GM20000 (cell line): ENCODE results near the gene ASB2.

ENCODE experiments used
- DNase-seq: peaks from one replicate; pipeline ENCODE4 v3.0.0; 2012; ENCODE audit warnings: low spot score
- TF ChIP-seq, protein P1 (sequence below): IDR thresholded peaks from 2 replicates; pipeline ENCODE4 v1.5.1; 2012; ENCODE audit warnings: mild to moderate bottlenecking, control low read depth; ENCODE audit errors: extremely low read depth, missing control alignments

The ASB2 gene

DNA sequence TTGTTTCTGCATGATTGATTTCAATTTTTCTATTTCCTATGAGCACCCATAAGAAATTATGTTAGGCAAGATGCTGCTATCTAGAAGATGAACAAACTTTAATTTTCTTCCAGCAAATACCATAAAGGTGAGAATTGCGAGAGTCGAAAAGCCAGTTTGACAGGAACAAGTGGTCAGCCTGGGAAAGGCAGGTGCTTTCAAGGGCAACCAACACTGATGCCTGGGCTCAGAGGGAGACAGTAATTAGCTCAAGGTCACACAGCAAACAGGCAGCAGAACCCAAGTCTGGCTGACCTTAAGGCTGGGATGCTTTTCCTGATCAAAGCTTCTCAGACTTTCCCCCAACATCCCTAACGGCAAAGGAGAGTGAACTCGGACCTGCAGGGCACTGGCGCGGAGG is 43.0 kb upstream of the ASB2 start:
- TF ChIP-seq, protein P1, sequence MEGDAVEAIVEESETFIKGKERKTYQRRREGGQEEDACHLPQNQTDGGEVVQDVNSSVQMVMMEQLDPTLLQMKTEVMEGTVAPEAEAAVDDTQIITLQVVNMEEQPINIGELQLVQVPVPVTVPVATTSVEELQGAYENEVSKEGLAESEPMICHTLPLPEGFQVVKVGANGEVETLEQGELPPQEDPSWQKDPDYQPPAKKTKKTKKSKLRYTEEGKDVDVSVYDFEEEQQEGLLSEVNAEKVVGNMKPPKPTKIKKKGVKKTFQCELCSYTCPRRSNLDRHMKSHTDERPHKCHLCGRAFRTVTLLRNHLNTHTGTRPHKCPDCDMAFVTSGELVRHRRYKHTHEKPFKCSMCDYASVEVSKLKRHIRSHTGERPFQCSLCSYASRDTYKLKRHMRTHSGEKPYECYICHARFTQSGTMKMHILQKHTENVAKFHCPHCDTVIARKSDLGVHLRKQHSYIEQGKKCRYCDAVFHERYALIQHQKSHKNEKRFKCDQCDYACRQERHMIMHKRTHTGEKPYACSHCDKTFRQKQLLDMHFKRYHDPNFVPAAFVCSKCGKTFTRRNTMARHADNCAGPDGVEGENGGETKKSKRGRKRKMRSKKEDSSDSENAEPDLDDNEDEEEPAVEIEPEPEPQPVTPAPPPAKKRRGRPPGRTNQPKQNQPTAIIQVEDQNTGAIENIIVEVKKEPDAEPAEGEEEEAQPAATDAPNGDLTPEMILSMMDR = no peak
- no peak for DNase-seq

DNA sequence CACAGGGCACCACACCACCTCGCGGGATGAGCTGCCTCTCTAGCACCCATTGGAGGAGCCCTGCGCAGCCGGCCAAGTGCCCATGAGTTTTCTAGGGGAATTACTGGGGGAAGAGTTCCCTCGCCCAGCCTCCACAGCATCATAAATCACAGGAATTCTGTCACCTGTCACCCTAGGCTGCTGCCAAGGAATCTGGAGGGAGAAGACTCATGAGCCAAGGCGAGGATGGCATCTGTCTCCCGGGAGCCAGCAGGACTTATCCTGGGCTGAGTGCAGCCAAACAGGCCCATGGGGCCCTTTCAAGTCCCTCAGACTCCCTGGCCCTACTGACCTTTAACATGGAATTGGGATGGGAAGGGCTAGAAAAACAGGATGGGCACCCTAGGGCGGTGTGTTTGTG is 41.9 kb upstream of the ASB2 start:
- DNase-seq = no peak
- TF ChIP-seq, protein P1 = no peak

DNA sequence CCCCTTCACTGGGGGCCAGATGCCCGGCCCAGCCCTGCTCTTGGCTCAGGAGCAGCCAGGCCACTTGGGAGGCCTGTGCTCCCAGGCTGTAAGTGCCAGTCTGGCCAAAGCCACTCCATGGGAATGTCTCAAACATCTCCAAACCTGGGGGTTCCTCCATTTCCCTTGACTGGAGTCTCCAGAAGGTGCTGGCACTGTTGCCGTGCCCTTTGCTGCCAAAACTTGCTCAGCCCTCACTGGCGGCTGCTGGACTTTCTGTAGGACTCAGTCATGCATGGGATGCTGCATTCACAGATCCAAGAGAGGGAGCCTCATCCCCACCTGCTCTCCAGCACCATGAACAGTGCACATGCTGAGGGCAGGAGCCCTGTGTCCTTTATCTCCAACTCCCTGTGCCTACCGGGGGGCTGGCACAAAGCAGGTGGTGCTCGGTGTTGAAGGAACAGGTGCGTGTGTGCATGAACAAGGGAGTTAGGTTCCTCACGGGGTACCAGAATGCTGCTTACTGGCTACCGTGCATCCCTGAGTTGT is 40.1 kb upstream of the ASB2 start:
- no peak for DNase-seq
- TF ChIP-seq, protein P1 = no peak

DNA sequence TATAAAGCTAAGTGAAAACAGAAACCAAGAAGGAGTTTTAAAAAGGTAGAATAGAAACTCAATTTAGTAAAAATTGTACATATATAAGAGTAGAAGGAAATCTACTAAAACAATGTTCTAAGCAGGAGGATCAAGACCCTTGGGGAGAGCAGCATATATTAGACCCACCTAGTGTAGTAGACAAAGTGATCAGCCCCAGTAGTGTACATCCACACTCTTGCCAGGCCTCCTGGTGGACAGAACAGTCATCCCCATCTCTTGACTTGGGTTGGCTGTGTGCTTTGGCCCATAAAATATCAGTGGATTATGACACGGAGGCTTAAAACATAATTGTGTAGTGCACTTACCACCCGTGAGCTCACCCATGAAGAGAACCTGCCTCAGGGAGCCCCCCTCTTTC is 38.9 kb upstream of the ASB2 start:
- TF ChIP-seq, protein P1 = no peak

DNA sequence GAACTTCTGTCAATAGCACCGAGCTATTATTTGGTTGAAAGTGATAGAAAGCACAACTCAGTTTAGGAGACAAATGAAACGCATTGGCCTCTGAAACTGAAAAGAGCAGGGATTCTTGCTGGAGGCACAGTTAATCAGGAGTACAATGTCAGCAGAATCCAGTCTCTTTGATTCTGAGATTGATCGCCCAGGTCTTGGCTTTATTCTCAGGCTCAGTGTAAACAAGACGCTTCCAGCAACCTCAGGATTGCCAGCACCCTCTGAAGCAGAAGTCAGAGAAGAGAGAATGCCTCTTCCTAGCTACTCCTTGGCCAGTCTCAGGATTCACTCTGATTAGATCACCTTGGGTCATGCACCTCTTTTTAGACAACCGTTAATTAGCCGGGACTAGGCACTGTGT is 38.0 kb upstream of the ASB2 start:
- no peak for DNase-seq
- TF ChIP-seq, protein P1 = no peak

More for the DNA sequence above, 38.9 kb upstream of the ASB2 start:
- no peak for DNase-seq

DNA sequence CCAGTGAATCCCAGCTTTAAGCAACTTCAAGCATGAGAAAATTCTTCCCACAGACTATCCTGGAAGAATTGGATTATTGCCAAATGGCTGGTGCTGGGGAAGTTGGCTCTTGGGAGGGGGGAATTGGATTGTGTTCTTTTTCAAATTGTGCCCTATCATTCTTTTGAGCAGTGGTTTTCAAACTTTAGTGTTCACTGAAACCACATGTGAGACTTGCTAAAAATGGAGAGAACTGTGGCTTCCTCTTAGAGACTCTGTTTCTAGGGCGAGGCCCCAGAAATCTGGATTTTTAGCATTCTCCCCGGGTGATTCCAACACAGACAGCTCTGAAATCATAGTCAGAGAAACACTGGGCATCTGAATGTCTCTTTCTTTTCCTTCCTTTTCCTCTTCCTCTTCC is 35.4 kb upstream of the ASB2 start:
- TF ChIP-seq, protein P1 = no peak
- DNase-seq = peak; percentile 50

DNA sequence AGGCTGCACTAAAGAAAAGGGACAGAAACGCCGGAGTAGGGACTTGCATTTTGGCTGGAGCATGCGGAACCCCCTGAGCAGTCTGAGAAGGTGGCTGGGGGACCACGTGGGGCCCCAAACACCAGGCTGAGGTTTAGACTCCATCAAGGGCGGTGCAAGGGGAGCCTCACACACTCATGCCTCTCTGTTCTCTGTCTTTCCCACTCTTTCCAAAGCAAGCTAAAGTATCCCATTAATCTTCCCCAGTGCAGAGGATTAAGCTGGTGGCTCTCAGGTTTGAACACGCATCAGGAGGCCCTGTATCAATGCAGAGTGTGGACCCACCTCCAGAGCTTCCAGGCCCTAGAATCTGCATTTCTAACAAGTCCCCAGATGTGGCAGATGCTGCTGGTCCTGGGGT is 34.3 kb upstream of the ASB2 start:
- TF ChIP-seq, protein P1 = no peak
- DNase-seq = no peak
